Pons (tissue), 1 donor: ENCODE results near the gene PSMD7.
"Not testable (repeated sequence)": the region's sequence is repeated elsewhere in the genome, so short reads cannot be mapped to it uniquely, and the experiment has no call there.

Experiments
- DNase-seq: peaks from one replicate; pipeline ENCODE4 v3.0.0-alpha.2; 2016; ENCODE audit warnings: low spot score

Gene PSMD7

DNA sequence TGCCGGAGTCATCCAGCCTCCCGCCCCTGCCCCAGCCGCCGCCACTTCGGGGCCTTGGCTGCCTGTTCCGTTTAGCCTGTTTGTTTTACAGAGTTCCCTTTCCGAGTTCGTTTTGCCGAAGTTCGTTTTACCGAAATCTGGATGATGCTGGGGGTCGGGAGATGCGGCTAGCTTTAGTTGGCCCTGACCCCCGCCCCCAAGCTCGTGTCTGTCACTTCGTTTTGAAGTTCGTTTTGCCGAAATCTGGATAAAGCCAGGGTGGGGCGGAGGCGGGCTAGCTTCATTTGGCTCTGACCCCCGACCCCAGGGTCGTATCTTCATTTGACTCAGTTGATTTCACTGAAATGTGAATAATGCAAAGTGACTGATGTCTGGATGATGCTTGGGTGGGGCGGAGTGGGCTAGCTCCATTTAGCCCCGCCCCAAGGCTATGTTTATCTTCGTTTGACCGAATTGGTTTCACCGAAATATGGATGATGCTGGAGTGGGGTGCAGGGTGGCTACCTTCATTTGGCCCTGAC lies 591 bp downstream of the PSMD7 start:
- no peak for DNase-seq

DNA sequence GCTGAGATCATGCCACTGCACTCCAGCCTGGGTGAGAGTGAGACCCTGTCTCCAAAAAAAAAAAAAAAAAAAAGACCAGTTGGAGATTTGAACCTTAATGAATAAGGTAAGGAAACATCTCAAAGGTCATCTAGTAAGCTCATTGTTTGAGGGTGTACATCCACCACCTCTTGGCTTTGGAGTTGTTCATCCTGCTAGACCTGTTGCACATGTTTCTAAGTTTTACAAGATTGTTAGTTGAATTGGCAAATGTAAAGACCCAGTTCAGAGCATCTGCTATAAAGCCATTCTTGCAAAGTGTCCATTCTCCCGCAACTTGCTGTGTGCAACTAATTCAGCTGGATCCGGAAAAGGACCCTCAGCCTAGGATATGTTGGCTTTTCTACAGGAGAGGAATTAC lies 1.5 kb downstream of the PSMD7 start:
- no peak for DNase-seq

DNA sequence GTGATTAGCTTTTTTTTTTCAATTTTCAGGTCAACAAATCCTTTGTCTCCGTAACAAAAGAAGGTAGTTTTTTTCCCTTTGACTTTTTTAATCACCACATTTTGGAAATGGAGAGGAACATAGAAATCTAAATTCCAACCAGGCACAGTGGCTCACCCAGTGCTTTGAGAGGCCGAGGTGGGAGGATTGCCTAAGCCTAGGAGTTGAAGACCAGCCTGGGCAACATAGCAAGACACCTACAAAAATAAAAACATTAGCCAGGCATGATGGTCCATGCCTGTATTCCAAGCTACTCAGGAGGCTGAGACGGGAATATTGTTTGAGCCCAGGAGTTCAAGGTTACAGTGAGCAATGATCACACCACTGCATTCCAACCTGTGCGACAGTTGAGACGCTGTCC lies 5.7 kb downstream of the PSMD7 start:
- DNase-seq, result no peak

DNA sequence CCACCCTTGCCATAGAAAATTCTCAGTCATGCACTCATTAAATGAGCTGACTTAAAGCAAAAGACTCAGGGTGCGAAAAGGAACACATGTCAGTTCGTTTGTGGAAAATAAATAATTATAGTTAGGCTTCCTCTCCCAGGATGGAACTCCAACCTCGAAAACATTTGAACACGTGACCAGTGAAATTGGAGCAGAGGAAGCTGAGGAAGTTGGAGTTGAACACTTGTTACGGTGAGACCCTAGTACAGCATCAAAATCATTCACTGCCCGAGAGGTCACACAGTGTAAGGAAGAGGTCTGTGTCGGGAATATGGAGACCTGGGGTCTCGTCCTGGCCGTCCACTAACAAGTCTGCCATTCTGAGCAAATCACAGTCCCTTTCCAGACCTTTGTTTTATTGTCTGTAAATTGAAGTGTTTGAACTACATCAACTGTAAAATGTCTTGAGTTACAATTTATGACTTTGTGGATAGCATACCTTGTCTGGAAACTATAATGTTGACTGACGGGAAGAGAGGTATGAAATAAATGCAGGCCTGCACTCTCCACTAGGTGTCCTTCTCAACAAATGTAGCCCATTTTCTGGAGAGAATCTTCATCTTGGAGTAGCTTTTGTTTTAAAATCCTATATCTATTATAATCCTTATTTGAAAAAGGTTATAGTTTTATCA lies 7.7 kb downstream of the PSMD7 start:
- DNase-seq, result peak; percentile 13

DNA sequence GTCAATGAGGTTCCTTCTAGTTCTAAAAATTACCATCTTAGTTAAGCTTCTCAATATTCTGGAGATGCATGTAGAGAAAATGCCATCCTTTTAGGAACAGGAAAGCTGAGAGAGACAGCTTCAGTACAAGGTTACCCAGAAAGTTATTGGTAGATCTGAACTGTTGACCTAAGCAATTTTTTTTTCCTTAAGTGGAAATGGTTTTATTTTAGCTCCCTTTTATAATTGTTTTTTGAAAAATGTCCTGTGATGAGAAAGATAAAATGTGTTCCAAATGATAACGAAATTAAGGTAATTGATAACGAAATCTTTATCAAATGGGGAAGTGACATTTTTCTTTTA lies 8.2 kb downstream of the PSMD7 start:
- DNase-seq, result no peak

DNA sequence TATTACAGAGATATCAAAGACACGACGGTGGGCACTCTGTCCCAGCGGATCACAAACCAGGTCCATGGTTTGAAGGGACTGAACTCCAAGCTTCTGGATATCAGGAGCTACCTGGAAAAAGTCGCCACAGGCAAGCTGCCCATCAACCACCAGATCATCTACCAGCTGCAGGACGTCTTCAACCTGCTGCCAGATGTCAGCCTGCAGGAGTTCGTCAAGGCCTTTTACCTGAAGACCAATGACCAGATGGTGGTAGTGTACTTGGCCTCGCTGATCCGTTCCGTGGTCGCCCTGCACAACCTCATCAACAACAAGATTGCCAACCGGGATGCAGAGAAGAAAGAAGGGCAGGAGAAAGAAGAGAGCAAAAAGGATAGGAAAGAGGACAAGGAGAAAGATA lies 8.7 kb downstream of the PSMD7 start:
- no peak for DNase-seq

DNA sequence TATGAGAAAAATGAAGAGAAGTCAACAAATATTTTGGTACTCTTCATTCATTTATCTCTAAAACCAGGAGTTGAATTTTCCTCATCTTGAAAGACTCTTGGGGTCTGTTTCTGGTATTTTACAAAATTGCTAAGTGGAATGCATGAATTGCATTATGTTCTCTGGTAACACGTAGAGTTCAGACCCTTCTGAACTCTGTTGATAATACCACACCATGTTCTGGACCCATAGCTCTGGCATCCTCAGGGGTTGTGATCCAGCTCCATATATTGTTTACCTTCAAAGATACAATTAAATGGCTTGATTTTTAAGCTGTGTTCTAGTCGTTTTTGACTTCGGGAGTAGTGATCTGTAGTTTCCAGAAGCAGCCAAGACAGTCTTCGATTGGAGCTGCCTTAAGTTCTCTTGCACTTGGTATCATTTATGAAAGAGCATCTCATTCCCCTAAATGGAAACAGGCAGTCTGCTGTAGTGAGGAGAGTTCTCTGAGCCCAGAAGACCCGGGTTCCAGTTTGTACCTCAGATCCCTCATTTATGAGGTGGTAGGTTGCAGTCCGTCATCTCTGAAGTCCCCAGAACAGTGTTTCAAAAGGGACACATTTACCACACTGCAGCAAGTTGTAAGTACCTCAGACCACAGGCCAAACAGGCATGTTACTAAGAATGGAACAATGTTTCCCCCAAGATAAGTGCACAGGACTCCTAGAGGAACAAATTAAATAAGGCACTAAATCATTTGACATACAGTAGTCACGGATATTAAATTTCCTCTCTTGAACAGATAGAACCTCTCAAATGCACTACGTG lies 9.6 kb downstream of the PSMD7 start:
- DNase-seq, result no peak

DNA sequence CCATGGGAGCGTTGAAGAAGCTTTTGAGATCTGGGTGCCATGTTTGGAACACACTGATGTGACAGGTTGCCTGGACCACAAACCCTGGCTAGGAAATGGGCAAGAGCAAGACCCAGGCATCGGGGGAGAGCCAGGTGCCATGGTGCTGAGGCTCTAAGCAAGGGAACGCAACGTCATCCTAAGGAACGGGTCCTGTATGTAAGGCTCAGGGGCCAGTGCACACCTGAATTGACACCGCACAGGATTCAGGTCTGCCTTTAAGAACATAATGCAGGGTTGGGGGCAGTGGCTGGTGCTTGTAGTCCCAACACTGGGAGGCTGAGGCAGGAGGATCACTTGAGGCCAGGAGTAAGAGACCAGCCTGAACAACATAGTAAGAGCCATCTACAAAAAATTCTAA lies 10.8 kb downstream of the PSMD7 start:
- no peak for DNase-seq

DNA sequence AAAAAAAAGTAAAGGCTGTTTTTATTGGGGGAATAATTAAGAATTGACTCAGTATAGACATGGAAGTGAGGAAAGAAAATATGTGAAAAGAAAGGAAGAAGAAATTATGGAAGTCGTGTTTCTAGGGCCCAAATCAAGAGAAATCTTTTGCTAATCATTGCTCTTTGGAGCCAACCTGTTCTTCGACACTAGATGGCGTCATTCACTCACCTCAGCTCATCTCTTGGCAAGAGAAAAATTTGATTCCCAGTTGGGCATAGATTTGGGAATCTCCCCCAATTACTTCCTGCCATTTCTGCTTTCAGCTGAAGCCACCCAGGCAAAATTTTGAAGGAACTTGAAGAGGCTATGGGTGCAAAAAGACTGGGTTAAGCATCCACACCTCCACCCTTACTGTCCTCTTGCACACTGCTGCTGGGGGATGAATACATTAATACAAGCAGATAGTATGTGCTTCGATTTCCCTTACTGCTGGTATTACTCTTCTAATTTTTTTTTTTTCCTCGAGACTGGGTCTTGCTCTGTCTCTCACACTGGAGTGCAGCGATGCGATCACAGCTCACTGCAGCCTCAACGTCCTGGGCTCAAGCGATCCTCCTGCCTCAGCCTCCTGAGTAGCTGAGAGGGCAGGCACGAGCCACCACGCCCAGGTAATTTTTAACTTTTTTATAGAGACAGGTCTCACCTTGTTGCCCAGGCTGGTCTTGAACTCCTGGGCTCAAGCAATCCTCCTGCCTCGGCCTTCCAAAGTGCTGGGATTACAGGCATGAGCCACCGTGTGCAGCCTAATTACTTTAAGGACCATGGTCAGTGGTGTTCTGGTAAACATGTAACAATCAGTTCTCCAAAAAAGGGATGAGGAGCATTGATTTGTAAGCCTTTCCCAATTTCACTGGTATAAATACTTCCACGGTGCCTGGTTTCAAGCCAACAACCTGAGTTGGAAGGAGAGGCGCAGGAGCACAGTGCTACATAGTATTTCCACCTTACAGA lies 13.5 kb downstream of the PSMD7 start:
- peak; percentile 41 for DNase-seq

DNA sequence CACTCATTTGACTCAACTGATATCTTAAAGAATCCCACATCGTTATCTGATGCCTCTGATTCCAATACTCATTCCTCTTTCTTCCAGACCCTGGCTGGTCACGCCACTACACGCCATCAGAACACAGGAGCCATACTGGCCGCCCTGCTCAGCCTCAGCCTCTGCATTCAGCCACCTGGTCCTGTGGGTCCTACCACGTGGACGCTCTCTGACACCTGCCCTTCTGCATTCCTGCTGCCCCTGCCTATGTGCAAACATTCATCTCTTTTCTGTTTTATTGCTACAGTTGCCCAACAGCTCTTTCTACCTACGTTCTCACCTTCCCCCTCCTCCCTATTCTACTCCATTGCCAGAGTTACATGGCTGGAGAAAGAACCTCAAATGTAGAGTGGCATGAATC lies 18.4 kb downstream of the PSMD7 start:
- no peak for DNase-seq

DNA sequence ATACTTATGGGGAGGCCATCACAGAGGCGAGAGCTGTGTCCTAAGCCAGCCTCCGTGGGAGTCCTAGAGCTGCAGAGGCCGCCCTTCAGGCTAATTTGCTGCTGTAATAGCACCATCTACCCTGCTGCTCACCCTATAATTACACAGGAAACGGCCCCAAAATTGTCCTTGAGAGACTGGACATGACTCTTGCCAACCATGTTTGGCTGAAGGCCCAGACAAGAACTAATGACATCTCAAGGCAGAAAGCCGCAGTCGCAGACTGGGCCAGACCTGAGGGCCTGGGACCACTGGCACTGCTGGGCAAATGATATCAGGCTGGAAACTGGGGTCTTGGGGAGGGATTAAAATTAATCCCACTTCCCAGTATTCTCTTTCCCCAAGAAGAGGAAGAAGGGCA lies 24.1 kb downstream of the PSMD7 start:
- DNase-seq, result no peak

DNA sequence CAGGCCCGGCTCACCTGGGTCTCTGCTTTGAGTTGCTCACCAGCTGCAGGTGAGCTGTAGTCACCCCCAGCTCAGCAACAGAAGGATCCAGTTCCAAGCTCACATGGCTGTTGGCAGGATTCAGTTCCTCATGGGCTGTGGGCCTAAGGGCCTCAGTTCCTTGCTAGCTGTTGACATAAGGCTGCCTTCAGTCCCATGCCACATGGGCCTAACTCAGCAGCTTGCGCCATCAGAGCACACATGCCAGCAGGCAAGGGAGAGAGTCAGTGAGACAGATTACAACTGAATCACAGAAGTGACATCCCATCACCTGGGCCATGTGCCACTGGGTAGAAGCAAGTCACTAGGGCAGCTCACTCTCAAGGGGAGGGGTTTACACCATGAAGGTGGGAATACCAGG lies 24.7 kb downstream of the PSMD7 start:
- DNase-seq, result no peak

DNA sequence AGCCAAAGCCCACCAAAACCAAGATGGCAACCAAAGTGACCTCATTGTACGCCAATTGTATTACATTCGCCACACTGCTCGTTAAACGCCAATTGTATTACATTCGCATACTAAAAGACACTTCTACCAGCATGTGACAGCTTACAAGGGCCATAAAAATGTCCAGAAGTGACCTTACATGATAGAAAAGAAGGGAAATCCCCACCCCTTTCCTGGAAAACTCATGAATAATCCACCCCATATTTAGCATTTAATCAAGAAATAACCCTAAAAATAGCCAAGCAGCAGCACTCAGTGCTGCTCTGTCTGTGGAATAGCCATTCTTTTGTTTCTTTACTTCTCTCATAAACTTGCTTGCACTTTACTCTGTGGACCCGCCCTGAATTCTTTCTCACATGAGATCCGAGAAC lies 25.7 kb downstream of the PSMD7 start:
- DNase-seq, result no peak

DNA sequence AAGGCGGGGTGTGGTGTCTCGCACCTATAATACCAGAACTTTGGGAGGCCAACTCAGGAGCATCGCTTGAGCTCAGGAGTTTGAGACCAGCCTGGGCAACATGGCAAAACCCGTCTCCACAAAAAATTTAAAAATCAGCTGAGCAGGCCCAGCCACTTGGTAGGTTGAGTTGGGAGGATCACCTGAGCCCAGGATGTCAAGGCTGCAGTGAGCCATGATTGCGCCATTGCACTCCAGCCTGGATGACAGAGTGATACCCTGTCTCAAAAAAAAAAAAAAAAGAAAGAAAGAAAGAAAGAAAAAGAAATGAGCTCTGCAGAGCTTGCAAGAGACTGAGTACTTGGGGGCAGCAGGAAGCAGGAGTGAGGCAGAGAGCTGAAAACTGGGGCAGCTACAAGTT lies 28.2 kb downstream of the PSMD7 start:
- DNase-seq, result not testable (repeated sequence)

DNA sequence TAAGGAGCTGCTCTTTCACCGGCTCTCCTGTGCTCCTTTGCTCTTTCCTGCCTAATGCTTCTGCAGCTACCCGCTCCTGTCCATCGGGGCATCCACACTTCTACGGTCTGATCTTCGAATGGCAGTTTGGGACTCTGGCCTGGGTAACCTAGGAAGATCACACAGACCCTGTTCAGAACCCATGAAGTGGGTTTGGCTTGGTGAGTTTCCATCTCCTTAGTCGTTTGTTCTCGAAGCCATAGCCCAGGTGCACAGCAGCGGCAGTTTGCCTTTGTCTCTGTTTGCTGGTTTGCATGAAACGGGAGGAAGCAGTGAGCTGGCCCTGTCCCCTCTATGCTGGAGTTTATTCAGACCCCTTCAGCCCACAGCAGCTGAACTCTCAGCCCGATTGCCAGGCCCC lies 29.0 kb downstream of the PSMD7 start:
- no peak for DNase-seq

DNA sequence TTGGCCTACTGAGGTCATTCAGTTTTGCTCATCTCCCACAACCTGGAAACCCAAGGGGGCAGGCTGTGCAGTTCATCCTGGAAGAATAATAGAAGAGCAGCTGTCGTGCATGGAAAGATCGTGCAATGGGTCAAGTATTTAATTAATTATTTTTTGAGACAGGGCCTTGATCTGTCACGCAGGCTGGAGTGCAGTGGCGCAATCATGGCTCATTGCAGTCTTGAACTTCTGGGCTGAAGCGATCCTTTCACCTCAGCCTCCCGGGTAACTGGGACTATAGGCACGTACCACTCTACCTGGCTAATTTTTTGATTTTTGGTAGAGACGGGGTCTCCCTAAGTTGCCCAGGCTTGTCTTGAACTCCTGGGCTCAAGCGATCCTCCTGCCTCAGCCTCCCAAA lies 31.7 kb downstream of the PSMD7 start:
- not testable (repeated sequence) for DNase-seq

DNA sequence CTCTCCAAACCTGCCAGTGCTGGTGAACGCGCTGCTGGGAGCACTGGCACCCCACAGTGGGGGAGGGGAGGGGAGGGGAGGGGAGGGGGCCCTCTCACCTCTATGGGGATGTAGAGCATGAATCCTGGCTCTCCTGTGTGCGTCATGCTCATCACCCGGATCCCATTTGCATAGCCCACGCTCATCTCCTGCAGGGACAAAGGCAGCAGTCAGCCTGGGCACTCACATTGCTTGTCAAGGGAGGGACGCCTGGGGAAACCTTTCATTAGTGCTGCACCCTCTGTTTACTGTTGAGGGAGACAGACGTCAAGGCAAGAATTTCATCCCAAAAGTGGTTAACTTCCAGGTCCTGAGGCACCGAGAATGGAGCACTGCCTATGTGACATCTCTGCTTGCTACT lies 35.9 kb downstream of the PSMD7 start:
- not testable (repeated sequence) for DNase-seq

DNA sequence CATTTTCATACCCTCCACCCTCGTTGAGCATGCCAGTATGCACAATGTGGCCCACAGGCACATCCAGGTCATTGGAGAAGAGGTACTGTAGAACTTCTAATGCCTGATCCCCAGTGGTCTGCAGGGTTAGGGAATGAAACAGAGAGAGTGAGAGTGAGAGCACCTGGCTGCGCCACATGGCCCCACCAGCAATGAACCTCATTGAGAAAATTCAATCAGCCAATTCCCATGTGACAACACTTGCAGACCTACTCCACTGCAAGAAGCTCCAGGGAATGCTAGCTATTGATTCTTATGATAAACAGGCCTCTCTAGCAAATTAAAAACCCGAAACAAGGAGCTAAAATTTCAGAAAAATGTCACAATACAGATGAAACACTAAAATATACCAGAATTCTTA lies 40.9 kb downstream of the PSMD7 start:
- DNase-seq, result not testable (repeated sequence)

DNA sequence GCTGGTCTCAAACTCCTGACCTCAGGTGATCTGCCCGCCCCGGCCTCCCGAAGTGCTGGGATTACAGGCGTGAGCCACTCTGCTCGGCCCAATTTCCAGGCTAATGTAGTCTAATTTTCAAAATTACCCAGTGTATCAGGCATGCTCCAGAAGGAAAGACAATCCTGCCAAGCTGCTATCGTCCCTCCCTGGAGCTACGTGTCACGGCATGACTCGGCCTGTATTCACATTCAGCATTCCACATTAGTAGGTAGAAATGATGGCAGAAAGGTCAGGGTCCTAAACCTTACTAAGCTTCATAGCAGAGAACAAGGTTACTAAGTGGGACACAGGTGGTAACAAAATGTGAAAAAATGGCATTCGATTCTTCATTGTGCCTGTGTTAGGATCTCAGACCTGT lies 42.6 kb downstream of the PSMD7 start:
- DNase-seq, result not testable (repeated sequence)

DNA sequence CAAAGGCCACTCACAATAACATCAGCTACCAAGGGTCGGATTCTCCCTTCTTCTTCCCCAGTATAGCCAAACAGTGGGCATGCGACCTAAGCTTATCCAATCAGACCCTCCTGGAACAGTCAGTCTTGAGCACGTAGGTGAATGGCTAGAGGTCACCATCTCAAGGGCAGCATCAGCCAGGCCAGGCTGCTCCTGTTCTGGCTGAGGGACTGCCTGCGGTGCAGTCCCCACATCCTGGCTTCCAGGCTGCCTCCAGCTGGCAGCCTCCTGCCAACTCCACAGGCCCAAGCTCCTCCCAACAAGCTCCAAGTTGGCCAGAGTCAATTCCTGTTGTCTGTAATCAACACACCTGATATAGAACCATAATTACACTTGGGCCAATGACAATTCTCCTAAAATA lies 56.4 kb downstream of the PSMD7 start:
- DNase-seq, result not testable (repeated sequence)
